ENCODE results near the gene BMP6. TPM values are rescaled to one million over a fixed set of nuclear protein-coding genes. Genes with fewer than 3 reads are reported as not detected.
A peak's percentile ranks its signal among the peaks of the same experiment; 100 is the strongest.

BMP6 gene
- total RNA-seq, 1 experiment from 2014 or later = 1.6 TPM

- Histone ChIP-seq H3K4me1 (ENCODE audit: control insufficient read depth in 1 of 2, insufficient read depth in 2 of 2, low read length in 2 of 2) (peaks cover 14 to 29% of the 10 kb centered on the region in 2 experiments), H3K27me3 (ENCODE audit: insufficient read depth, low read length) (no peaks in the 10 kb centered on the region), H2AFZ (ENCODE audit: low read depth, low read length, poor library complexity, severe bottlenecking) (peak overlapping the region; percentile 43), H3K79me2 (ENCODE audit: insufficient read depth, low read length) (no peaks in the 10 kb centered on the region), H3K36me3 (ENCODE audit: control insufficient read depth in 1 of 2, insufficient read depth in 2 of 2, low read length in 2 of 2) (no peaks in the 10 kb centered on the region), H4K20me1 (ENCODE audit: insufficient read depth) (no peaks in the 10 kb centered on the region), H3K4me3 (replicated peaks in 1 of 2; ENCODE audit: low read depth in 1 of 2, low read length in 2 of 2) (peak overlapping the region in 1 of 2 experiments; percentile 57; a peak in 3 of 4 replicates), H3K9ac (ENCODE audit: low read length) (peak overlapping the region; percentile 60; the same call in 1 of the 2 replicates), H3K4me2 (ENCODE audit: low read length) (peak overlapping the region; percentile 93), H3K9me2 (ENCODE audit: insufficient read depth) (no peaks in the 10 kb centered on the region), H3K9me3 (ENCODE audit: control insufficient read depth in 1 of 2, insufficient read depth in 1 of 2, low read depth in 1 of 2, low read length in 2 of 2) (no peaks in the 10 kb centered on the region), H3K27ac (ENCODE audit: low read depth, low read length) (peak overlapping the region; percentile 61)
- no peak for TF ChIP-seq CEBPB (IDR thresholded peaks at IDR 0.05; ENCODE audit: low read depth)
- TF ChIP-seq POLR2A (IDR thresholded peaks at IDR 0.05; ENCODE audit: borderline replicate concordance, extremely low read depth, insufficient read depth, insufficient read length) = no peak
- no peak for TF ChIP-seq SIN3A (IDR thresholded peaks at IDR 0.05; ENCODE audit: low read depth)
- TF ChIP-seq POLR2AphosphoS5 (IDR thresholded peaks at IDR 0.05; ENCODE audit: low read depth, low read length) = no peak
- TF ChIP-seq EGR1 (IDR thresholded peaks at IDR 0.05; ENCODE audit: low read depth) = no peak
- no peak for TF ChIP-seq SRF (IDR thresholded peaks at IDR 0.05; ENCODE audit: low read depth)
- TF ChIP-seq SP1 (IDR thresholded peaks at IDR 0.05; ENCODE audit: low read depth) = no peak
- no peak for TF ChIP-seq MAX (IDR thresholded peaks at IDR 0.05)
- TF ChIP-seq CBX3 (IDR thresholded peaks at IDR 0.05; ENCODE audit: low read depth) = no peak
- TF ChIP-seq ZFX (IDR thresholded peaks at IDR 0.05) = no peak
- no peak for TF ChIP-seq FOSL1 (IDR thresholded peaks at IDR 0.05; ENCODE audit: low read depth)
- TF ChIP-seq EZH2 (IDR thresholded peaks at IDR 0.05) = no peak
- TF ChIP-seq RAD21 (IDR thresholded peaks at IDR 0.05; ENCODE audit: low read depth) = no peak
- BruUV-seq (replicated peaks) = no TSS peak
- intact Hi-C loops (cut with micrococcal nuclease) = no loop called here
- CTCF ChIA-PET = no interaction called here
- POLR2A ChIA-PET = no interaction called here
- no peak for ATAC-seq
- no peak for DNase-seq (ENCODE audit: low read depth, low spot score)
- RAD21 ChIA-PET (ENCODE audit: low non-redundant PET in 1 of 2, low total read pairs in 2 of 2, uncharacterized antibody in 2 of 2, unreplicated experiment in 2 of 2) = no interaction called here
Measured at GRCh38 chr6:7691021-7691420, 34.9 kb upstream of the BMP6 start.

Data from HCT116 (cell line).